HFFc6 (cell line): ENCODE measurements around the gene LAMA3. TPM values are rescaled to one million over a fixed set of nuclear protein-coding genes. Genes with fewer than 3 reads are reported as not detected.

Source experiments
- DNase-seq: peaks from one replicate; pipeline ENCODE4 v3.0.0-alpha.2; 2018
- H3K27ac Mint-ChIP-seq: 2 replicates; pipeline ENCODE4 v1.8.0; 2020; ENCODE audit warnings: mild to moderate bottlenecking, mixed read lengths
- H3K27me3 Mint-ChIP-seq: 2 replicates; pipeline ENCODE4 v1.8.0; 2021; ENCODE audit warnings: mild to moderate bottlenecking, moderate library complexity, mixed read lengths; ENCODE audit not compliant: insufficient read depth
- H3K36me3 Mint-ChIP-seq: 2 replicates; pipeline ENCODE4 v1.8.0; 2021; ENCODE audit warnings: low read depth, mixed read lengths
- H3K4me1 Mint-ChIP-seq: 2 replicates; pipeline ENCODE4 v1.8.0; 2020; ENCODE audit warnings: low read depth, mixed read lengths
- H3K4me3 Mint-ChIP-seq: 2 replicates; pipeline ENCODE4 v1.8.0; 2020; ENCODE audit warnings: mild to moderate bottlenecking, moderate library complexity, mixed read lengths
- H3K9me3 Mint-ChIP-seq: 2 replicates; pipeline ENCODE4 v1.8.0; 2020; ENCODE audit warnings: mild to moderate bottlenecking, mixed read lengths
- CTCF ChIP-seq: fragments of 200-600 bp; sonication (generic); IDR thresholded peaks from 2 replicates; pipeline ENCODE4 v1.5.0; 2021; ENCODE audit warnings: antibody characterized with exemption, mild to moderate bottlenecking
- total RNA-seq, 6 experiments: library from RNA; stranded (reverse); fragmentation: NEBNext Ultra II Directional; extraction: Animal tissue kit (Norgen Biotek cat#: 25700); gene quantifications; 2 replicates in 1 of 6; 3 replicates in 5 of 6; pipeline ENCODE4 v1.2.3, GENCODE V29; 2021

Gene LAMA3
- total RNA-seq, 6 experiments from 2014 or later = 0.46 to 1.6 (median 0.54) TPM

GRCh38 chr18:23939896-23940295 lies 250.6 kb downstream of the LAMA3 start:
- Mint-ChIP-seq H3K9me3 (no peaks in the 10 kb centered on the region), H3K27ac (no peak overlapping the region)
- no peak for DNase-seq

GRCh38 chr18:23941791-23942190 lies 252.5 kb downstream of the LAMA3 start:
- no peak for TF ChIP-seq CTCF

More at GRCh38 chr18:23939896-23940295, 250.6 kb downstream of the LAMA3 start:
- H3K4me3 Mint-ChIP-seq = no peak overlapping the region
- no peak for TF ChIP-seq CTCF
- peaks cover 7% of the 10 kb centered on the region for H3K27me3 Mint-ChIP-seq
- H3K4me1 Mint-ChIP-seq = peaks cover 18% of the 10 kb centered on the region
- no peaks in the 10 kb centered on the region; the same call in 1 of the 2 replicates for H3K36me3 Mint-ChIP-seq

GRCh38 chr18:23943104-23943503 lies 253.9 kb downstream of the LAMA3 start:
- Mint-ChIP-seq H3K36me3 (no peaks in the 10 kb centered on the region; the same call in 1 of the 2 replicates), H3K4me3 (no peak overlapping the region), H3K27me3 (peaks cover 2% of the 10 kb centered on the region), H3K4me1 (peaks cover 18% of the 10 kb centered on the region), H3K9me3 (no peaks in the 10 kb centered on the region), H3K27ac (no peak overlapping the region)
- no peak for DNase-seq
- no peak for TF ChIP-seq CTCF

More at GRCh38 chr18:23941791-23942190, 252.5 kb downstream of the LAMA3 start:
- Mint-ChIP-seq H3K27me3 (peaks cover 2% of the 10 kb centered on the region), H3K4me3 (no peak overlapping the region), H3K9me3 (no peaks in the 10 kb centered on the region), H3K36me3 (no peaks in the 10 kb centered on the region; the same call in 1 of the 2 replicates), H3K4me1 (peaks cover 18% of the 10 kb centered on the region), H3K27ac (no peak overlapping the region)
- DNase-seq = no peak

GRCh38 chr18:23943903-23944624 lies 254.8 kb downstream of the LAMA3 start:
- H3K27me3 Mint-ChIP-seq = peaks cover 6% of the 10 kb centered on the region
- peak overlapping the region; percentile 91 for H3K27ac Mint-ChIP-seq
- no peak for TF ChIP-seq CTCF
- DNase-seq = peak; percentile 54
- no peak overlapping the region for H3K4me3 Mint-ChIP-seq
- H3K9me3 Mint-ChIP-seq = no peaks in the 10 kb centered on the region
- no peaks in the 10 kb centered on the region; the same call in 1 of the 2 replicates for H3K36me3 Mint-ChIP-seq
- H3K4me1 Mint-ChIP-seq = peaks cover 18% of the 10 kb centered on the region

GRCh38 chr18:23945416-23946079 lies 256.3 kb downstream of the LAMA3 start:
- H3K27me3 Mint-ChIP-seq = peaks cover 4% of the 10 kb centered on the region
- TF ChIP-seq CTCF = no peak
- no peak overlapping the region for H3K4me3 Mint-ChIP-seq
- H3K36me3 Mint-ChIP-seq = no peaks in the 10 kb centered on the region; the same call in 1 of the 2 replicates
- no peak overlapping the region for H3K27ac Mint-ChIP-seq
- no peak for DNase-seq
- H3K4me1 Mint-ChIP-seq = peaks cover 18% of the 10 kb centered on the region
- H3K9me3 Mint-ChIP-seq = no peaks in the 10 kb centered on the region
